Measurements from ENCODE around the gene XCR1. TPM values are rescaled to one million over a fixed set of nuclear protein-coding genes. Genes with fewer than 3 reads are reported as not detected.

The XCR1 gene
- total RNA-seq, 1 experiment from 2014 or later: not detected

- Histone ChIP-seq H3K27ac (ENCODE audit: low read depth, low read length) (no peak overlapping the region), H3K9ac (ENCODE audit: low read length) (no peak overlapping the region), H3K36me3 (ENCODE audit: control insufficient read depth in 1 of 2, insufficient read depth in 2 of 2, low read length in 2 of 2) (no peaks in the 10 kb centered on the region), H3K27me3 (ENCODE audit: insufficient read depth, low read length) (peaks cover 22% of the 10 kb centered on the region), H3K79me2 (ENCODE audit: insufficient read depth, low read length) (no peaks in the 10 kb centered on the region), H4K20me1 (ENCODE audit: insufficient read depth) (no peaks in the 10 kb centered on the region), H3K4me3 (replicated peaks in 1 of 2; ENCODE audit: low read depth in 1 of 2, low read length in 2 of 2) (no peak overlapping the region), H3K4me2 (ENCODE audit: low read length) (no peak overlapping the region), H3K9me3 (ENCODE audit: control insufficient read depth in 1 of 2, insufficient read depth in 1 of 2, low read depth in 1 of 2, low read length in 2 of 2) (no peaks in the 10 kb centered on the region), H3K4me1 (ENCODE audit: control insufficient read depth in 1 of 2, insufficient read depth in 2 of 2, low read length in 2 of 2) (no peaks in the 10 kb centered on the region), H2AFZ (ENCODE audit: low read depth, low read length, poor library complexity, severe bottlenecking) (no peak overlapping the region), H3K9me2 (ENCODE audit: insufficient read depth) (no peaks in the 10 kb centered on the region)
- no peak for ATAC-seq
- no TSS peak for BruUV-seq (replicated peaks)
- TF ChIP-seq YY1 (IDR thresholded peaks at IDR 0.05; ENCODE audit: extremely low read depth, insufficient replicate concordance, low read depth, low read length) (no peak), JUND (IDR thresholded peaks at IDR 0.05) (no peak), SRF (IDR thresholded peaks at IDR 0.05; ENCODE audit: low read depth) (no peak), SP1 (IDR thresholded peaks at IDR 0.05; ENCODE audit: low read depth) (no peak), ZFX (IDR thresholded peaks at IDR 0.05) (no peak), EZH2 (IDR thresholded peaks at IDR 0.05) (no peak), TCF7L2 (IDR thresholded peaks at IDR 0.05; ENCODE audit: borderline replicate concordance, extremely low read depth, insufficient read depth, insufficient read length) (no peak), MAX (IDR thresholded peaks at IDR 0.05) (no peak)
- TF ChIP-seq, protein P1, sequence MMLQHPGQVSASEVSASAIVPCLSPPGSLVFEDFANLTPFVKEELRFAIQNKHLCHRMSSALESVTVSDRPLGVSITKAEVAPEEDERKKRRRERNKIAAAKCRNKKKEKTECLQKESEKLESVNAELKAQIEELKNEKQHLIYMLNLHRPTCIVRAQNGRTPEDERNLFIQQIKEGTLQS (IDR thresholded peaks at IDR 0.05): no peak
- RAD21 ChIA-PET (ENCODE audit: low non-redundant PET in 1 of 2, low total read pairs in 2 of 2, uncharacterized antibody in 2 of 2, unreplicated experiment in 2 of 2): no interaction called here
- DNase-seq (ENCODE audit: low read depth, low spot score): no peak
- CTCF ChIA-PET: no interaction called here
- intact Hi-C loops (cut with micrococcal nuclease): no loop called here
- POLR2A ChIA-PET: no interaction called here
These were observed 32.1 kb upstream of the XCR1 start for GRCh38 chr3:46059432-46059831.

DNA sequence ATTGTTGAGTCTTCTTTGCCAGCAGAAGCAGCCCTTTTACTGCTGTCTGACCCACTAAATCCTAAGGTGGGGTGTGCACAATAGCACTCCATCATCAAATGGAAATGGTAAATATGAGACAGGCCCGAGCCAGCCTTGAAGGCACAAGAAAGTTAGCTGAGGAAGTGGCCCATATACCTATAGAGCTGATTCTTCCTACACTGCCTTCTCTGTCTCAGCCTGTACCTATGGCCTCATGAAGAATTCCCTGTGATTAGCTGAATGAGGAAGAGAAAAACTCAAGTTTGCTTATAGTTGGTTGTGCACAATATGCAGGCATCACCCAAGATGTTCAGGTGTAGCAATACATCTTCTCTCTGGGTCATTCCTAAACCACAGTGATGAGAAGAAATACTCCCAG, 31.7 kb upstream of the XCR1 start:
- CTCF ChIA-PET: no interaction called here
- Histone ChIP-seq H3K27me3 (ENCODE audit: insufficient read depth, low read length) (peaks cover 24% of the 10 kb centered on the region), H4K20me1 (ENCODE audit: insufficient read depth) (no peaks in the 10 kb centered on the region), H3K9me2 (ENCODE audit: insufficient read depth) (no peaks in the 10 kb centered on the region), H3K4me1 (ENCODE audit: control insufficient read depth in 1 of 2, insufficient read depth in 2 of 2, low read length in 2 of 2) (no peaks in the 10 kb centered on the region), H3K4me2 (ENCODE audit: low read length) (no peak overlapping the region), H3K9ac (ENCODE audit: low read length) (no peak overlapping the region), H3K27ac (ENCODE audit: low read depth, low read length) (no peak overlapping the region), H3K79me2 (ENCODE audit: insufficient read depth, low read length) (no peaks in the 10 kb centered on the region), H3K9me3 (ENCODE audit: control insufficient read depth in 1 of 2, insufficient read depth in 1 of 2, low read depth in 1 of 2, low read length in 2 of 2) (no peaks in the 10 kb centered on the region), H3K4me3 (replicated peaks in 1 of 2; ENCODE audit: low read depth in 1 of 2, low read length in 2 of 2) (no peak overlapping the region), H2AFZ (ENCODE audit: low read depth, low read length, poor library complexity, severe bottlenecking) (no peak overlapping the region), H3K36me3 (ENCODE audit: control insufficient read depth in 1 of 2, insufficient read depth in 2 of 2, low read length in 2 of 2) (no peaks in the 10 kb centered on the region)
- ATAC-seq (no peak), DNase-seq (ENCODE audit: low read depth, low spot score) (no peak)
- RAD21 ChIA-PET (ENCODE audit: low non-redundant PET in 1 of 2, low total read pairs in 2 of 2, uncharacterized antibody in 2 of 2, unreplicated experiment in 2 of 2): no interaction called here
- intact Hi-C loops (cut with micrococcal nuclease): no loop called here
- POLR2A ChIA-PET: no interaction called here
- no TSS peak for BruUV-seq (replicated peaks)
- TF ChIP-seq EGR1 (IDR thresholded peaks at IDR 0.05; ENCODE audit: low read depth) (no peak), POLR2A (IDR thresholded peaks at IDR 0.05; ENCODE audit: borderline replicate concordance, extremely low read depth, insufficient read depth, insufficient read length) (no peak), CEBPB (IDR thresholded peaks at IDR 0.05; ENCODE audit: low read depth) (no peak), EZH2phosphoT487 (IDR thresholded peaks at IDR 0.05; ENCODE audit: borderline replicate concordance) (no peak), EZH2 (IDR thresholded peaks at IDR 0.05) (no peak), REST (IDR thresholded peaks at IDR 0.05; ENCODE audit: low read depth) (no peak), ELF1 (IDR thresholded peaks at IDR 0.05; ENCODE audit: borderline replicate concordance, low read depth) (no peak), POLR2AphosphoS5 (IDR thresholded peaks at IDR 0.05; ENCODE audit: low read depth, low read length) (no peak), JUND (IDR thresholded peaks at IDR 0.05) (no peak), RAD21 (IDR thresholded peaks at IDR 0.05; ENCODE audit: low read depth) (no peak), YY1 (IDR thresholded peaks at IDR 0.05; ENCODE audit: extremely low read depth, insufficient replicate concordance, low read depth, low read length) (no peak), CBX3 (IDR thresholded peaks at IDR 0.05; ENCODE audit: low read depth) (no peak), MAX (IDR thresholded peaks at IDR 0.05) (no peak), SIN3A (IDR thresholded peaks at IDR 0.05; ENCODE audit: low read depth) (no peak), SP1 (IDR thresholded peaks at IDR 0.05; ENCODE audit: low read depth) (no peak), SRF (IDR thresholded peaks at IDR 0.05; ENCODE audit: low read depth) (no peak)
- TF ChIP-seq, protein P1 (IDR thresholded peaks at IDR 0.05): no peak

Data from HCT116 (cell line).